HG02943 (cell line): ENCODE measurements around the gene ADSS2.
"Not testable (repeated sequence)": the region's sequence is repeated elsewhere in the genome, so short reads cannot be mapped to it uniquely, and the experiment has no call there.

ENCODE experiments used
- ATAC-seq: cut with Tn5 transposase; IDR thresholded peaks from one replicate; pipeline ENCODE4 v1.9.1; 2021; ENCODE audit warnings: mild to moderate bottlenecking, low read depth, moderate library complexity; ENCODE audit not compliant: unreplicated experiment

The ADSS2 gene

DNA sequence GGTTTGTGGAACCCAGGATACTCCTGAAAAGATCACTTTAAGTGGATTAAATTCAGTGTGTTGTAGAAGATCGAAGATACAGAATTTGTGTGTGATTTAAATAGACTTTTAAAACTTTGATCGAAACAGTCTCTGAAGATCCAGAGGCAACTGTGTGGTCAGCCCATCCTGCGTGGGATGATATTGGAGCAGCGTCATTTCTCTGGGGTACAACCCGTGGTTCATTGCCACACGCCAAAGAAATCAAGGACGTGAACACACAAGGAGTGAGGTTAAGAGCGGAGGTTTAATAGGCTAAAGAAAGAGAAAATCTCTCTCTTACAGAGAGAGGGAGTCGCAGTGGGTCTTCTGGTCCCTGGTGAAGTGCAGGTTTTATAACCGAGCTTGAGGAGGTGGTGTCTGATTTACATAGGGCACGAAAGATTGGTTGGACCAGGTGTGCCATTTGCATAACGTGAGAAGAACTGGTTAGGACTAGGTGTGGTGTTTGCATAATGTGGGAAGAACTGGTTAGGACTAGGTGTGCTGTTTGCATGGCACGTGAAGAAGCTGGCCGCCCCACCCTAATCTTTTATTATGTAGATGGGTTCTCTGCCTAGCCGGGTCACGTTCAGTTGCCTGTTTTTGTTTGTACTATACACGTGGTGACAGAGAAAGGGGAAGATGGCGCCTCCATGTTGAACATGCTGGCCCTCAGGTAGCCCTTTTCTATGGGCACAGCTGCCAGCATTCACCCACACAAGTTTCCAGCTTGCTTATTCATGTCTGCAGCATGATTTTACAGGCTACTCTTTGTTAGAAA, 82.3 kb downstream of the ADSS2 start:
- no peak for ATAC-seq

- no peak for ATAC-seq
Measured at GRCh38 chr1:244368279-244368678, 83.4 kb downstream of the ADSS2 start.

DNA sequence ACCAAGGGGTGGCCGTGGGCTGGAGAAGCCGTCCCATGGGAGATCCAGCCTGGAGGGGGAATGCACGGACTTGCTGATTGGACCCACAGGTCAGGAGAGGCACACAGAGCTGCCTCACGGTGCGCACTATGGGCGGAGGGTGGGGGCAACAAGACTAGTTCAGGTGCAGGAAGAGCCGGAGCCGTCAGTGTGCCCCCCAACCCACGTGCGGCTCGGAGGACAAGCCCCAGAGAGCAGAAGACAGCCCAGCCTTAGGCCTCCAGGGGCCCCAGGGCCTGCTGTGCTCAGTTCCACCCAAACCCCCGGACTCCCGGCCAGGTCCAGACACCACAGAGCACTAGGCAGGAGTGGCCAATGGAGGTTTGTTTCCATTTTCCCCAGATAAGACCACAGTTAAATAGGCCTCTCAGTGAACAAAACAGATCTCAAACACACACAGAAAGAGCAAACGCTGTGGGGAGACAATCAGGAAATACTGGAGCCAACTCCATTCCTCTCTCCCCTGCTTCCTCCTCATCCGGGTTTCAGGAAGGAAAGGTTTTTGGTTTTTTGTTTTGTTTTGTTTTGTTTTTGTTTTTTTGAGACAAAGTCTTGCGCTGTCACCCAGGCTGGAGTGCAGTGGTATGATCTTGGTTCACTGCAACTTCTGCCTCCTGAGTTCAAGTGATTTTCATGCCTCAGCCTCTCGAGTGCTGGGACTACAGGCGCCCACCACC, 84.2 kb downstream of the ADSS2 start:
- no peak for ATAC-seq

- no peak for ATAC-seq
Measured at GRCh38 chr1:244365809-244366208, 85.9 kb downstream of the ADSS2 start.

GRCh38 chr1:244365262-244365661, 86.4 kb downstream of the ADSS2 start:
- ATAC-seq, result not testable (repeated sequence)

DNA sequence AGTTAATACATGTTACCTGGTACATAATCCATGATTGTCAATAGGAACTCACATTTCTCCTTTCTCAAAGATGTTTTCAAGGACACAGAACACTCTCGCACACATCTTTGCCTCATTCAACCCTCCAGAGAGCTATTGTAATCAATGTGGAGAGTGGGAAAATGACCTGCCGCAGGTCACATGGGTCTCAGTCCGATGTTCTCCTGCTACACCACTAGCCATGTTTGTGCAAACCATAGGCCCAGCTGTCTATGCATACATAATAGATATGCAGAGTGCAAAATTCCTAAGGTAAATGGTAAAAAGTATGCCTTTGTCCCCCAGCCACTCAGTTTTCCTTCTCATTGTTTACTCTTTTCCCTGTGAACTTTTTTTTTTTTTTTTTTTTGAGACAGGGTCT, 89.2 kb downstream of the ADSS2 start:
- no peak for ATAC-seq

- ATAC-seq, result no peak
Measured at GRCh38 chr1:244361764-244362473, 89.8 kb downstream of the ADSS2 start.
